Gastroesophageal sphincter (tissue), 3 donors: ENCODE results near the gene SPATA19.

Source experiments
- EP300 ChIP-seq: sonication (generic); formaldehyde crosslinking; IDR thresholded peaks from one replicate; pipeline ENCODE4 v1.6.1; 2017; ENCODE audit warnings: antibody characterized with exemption, mild to moderate bottlenecking
- POLR2A ChIP-seq, 2 donors: fragments of 450-650 bp; IDR thresholded peaks; one replicate each; pipeline ENCODE4 v1.6.1; 2017; ENCODE audit warnings: antibody characterized with exemption in 2 of 2, mild to moderate bottlenecking in 2 of 2, moderate library complexity in 1 of 2
- POLR2AphosphoS5 ChIP-seq: sonication (generic); formaldehyde crosslinking; IDR thresholded peaks from one replicate; pipeline ENCODE4 v1.6.1; 2017; ENCODE audit warnings: antibody characterized with exemption
- TF ChIP-seq, protein P1 (sequence below), 4 experiments: fragments of 200-600 bp in 2 of 4; fragments of 450-650 bp in 2 of 4; sonication (generic) in 1 of 4; IDR thresholded peaks; one replicate each; pipeline ENCODE4 v1.5.1; 2017 to 2019; ENCODE audit warnings: antibody characterized with exemption in 4 of 4, mild to moderate bottlenecking in 2 of 4, moderate library complexity in 2 of 4

DNA sequence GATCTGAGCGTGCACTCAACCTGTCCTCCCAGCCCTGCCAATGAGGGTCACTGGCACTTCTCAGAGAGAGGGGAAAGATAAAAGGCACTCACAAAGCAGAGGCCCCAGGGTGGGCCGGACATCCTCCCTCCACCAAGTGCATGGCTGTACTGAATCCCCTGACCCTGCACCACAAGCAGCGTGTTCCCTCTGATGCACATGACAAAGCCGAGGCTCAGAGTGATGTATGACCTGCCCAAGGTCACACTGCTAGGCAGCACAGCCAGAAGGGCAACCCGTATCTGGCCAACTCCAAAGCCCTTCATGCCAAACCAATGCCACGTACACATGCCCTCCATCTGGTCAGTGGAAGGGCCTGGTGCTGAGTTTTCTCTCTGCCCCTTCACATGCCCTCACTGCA lies 22.1 kb downstream of the SPATA19 start:
- TF ChIP-seq, protein P1, sequence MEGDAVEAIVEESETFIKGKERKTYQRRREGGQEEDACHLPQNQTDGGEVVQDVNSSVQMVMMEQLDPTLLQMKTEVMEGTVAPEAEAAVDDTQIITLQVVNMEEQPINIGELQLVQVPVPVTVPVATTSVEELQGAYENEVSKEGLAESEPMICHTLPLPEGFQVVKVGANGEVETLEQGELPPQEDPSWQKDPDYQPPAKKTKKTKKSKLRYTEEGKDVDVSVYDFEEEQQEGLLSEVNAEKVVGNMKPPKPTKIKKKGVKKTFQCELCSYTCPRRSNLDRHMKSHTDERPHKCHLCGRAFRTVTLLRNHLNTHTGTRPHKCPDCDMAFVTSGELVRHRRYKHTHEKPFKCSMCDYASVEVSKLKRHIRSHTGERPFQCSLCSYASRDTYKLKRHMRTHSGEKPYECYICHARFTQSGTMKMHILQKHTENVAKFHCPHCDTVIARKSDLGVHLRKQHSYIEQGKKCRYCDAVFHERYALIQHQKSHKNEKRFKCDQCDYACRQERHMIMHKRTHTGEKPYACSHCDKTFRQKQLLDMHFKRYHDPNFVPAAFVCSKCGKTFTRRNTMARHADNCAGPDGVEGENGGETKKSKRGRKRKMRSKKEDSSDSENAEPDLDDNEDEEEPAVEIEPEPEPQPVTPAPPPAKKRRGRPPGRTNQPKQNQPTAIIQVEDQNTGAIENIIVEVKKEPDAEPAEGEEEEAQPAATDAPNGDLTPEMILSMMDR (IDR thresholded peaks at IDR 0.05), result no peak
- TF ChIP-seq POLR2AphosphoS5 (no peak), POLR2A (IDR thresholded peaks at IDR 0.05) (no peak), EP300 (no peak)
